ENCODE results near the gene CIB2. TPM values are rescaled to one million over a fixed set of nuclear protein-coding genes. Genes with fewer than 3 reads are reported as not detected.

CIB2 gene
- total RNA-seq, 1 donor from 2014 or later = 3.7 TPM

- DNase-seq (no peak), ATAC-seq (ENCODE audit: low read depth) (no peak)
- Mint-ChIP-seq H3K27me3 (no peaks in the 10 kb centered on the region), H3K4me3 (no peak overlapping the region), H3K4me1 (peaks cover 7% of the 10 kb centered on the region), H3K27ac (no peak overlapping the region), H3K9me3 (no peaks in the 10 kb centered on the region), H3K36me3 (ENCODE audit: low read depth) (peaks cover 83% of the 10 kb centered on the region)
- no peak for TF ChIP-seq CTCF (IDR thresholded peaks at IDR 0.05)
- ChIA-PET POLR2A (interaction anchor here (0.7 kb wide), 1 partner anchor 12 kb away, joined by 4 read pairs; no protein-coding TSS in a partner anchor), CTCF (interaction anchor here (2.1 kb wide), 1 partner anchor 34 kb away, joined by 5 read pairs; no protein-coding TSS in a partner anchor)
- intact Hi-C loops (cut with micrococcal nuclease) = no loop called here
Measured at GRCh38 chr15:78162038-78162437, 30.8 kb upstream of the CIB2 start.

- no peak for DNase-seq
- no peak overlapping the region for H3K4me3 Mint-ChIP-seq
- ChIA-PET POLR2A (interaction anchor here (0.6 kb wide), 1 partner anchor 8 kb away, joined by 4 read pairs; no protein-coding TSS in a partner anchor), CTCF (no interaction called here)
- TF ChIP-seq CTCF (IDR thresholded peaks at IDR 0.05) = no peak
- H3K27ac Mint-ChIP-seq = no peak overlapping the region
- H3K4me1 Mint-ChIP-seq = no peaks in the 10 kb centered on the region
- H3K9me3 Mint-ChIP-seq = no peaks in the 10 kb centered on the region
- no peaks in the 10 kb centered on the region for H3K27me3 Mint-ChIP-seq
- ATAC-seq (ENCODE audit: low read depth) = no peak
- H3K36me3 Mint-ChIP-seq (ENCODE audit: low read depth) = peaks cover 79% of the 10 kb centered on the region
- intact Hi-C loops (cut with micrococcal nuclease) = no loop called here
Measured at GRCh38 chr15:78159395-78159794, 28.1 kb upstream of the CIB2 start.

GRCh38 chr15:78157203-78157602, 26.0 kb upstream of the CIB2 start:
- no peaks in the 10 kb centered on the region for H3K9me3 Mint-ChIP-seq
- no peak overlapping the region for H3K4me3 Mint-ChIP-seq
- ATAC-seq (ENCODE audit: low read depth) (no peak), DNase-seq (no peak)
- H3K27me3 Mint-ChIP-seq = no peaks in the 10 kb centered on the region
- intact Hi-C loops (cut with micrococcal nuclease) = no loop called here
- H3K36me3 Mint-ChIP-seq (ENCODE audit: low read depth) = peaks cover 70% of the 10 kb centered on the region
- H3K27ac Mint-ChIP-seq = no peak overlapping the region
- H3K4me1 Mint-ChIP-seq = peaks cover 12% of the 10 kb centered on the region
- no peak for TF ChIP-seq CTCF (IDR thresholded peaks at IDR 0.05)
- ChIA-PET POLR2A (no interaction called here), CTCF (interaction anchor here (0.9 to 2.2 kb wide), 2 partner anchors 21 to 26 kb away, joined by 3 to 5 read pairs; partner anchors contain the start of gene CIB2)

GRCh38 chr15:78156653-78157052, 25.4 kb upstream of the CIB2 start:
- POLR2A ChIA-PET = no interaction called here
- intact Hi-C loops (cut with micrococcal nuclease) = loop anchor here (1.0 kb wide), 1 partner anchor 11 kb away; no protein-coding TSS in a partner anchor
- Mint-ChIP-seq H3K4me1 (peaks cover 12% of the 10 kb centered on the region), H3K27me3 (no peaks in the 10 kb centered on the region), H3K36me3 (ENCODE audit: low read depth) (peaks cover 64% of the 10 kb centered on the region), H3K4me3 (no peak overlapping the region), H3K9me3 (no peaks in the 10 kb centered on the region), H3K27ac (no peak overlapping the region)
- TF ChIP-seq CTCF (IDR thresholded peaks at IDR 0.05) = no peak
- ATAC-seq (ENCODE audit: low read depth) (no peak), DNase-seq (no peak)
- CTCF ChIA-PET = interaction anchor here (0.9 to 2.2 kb wide), 3 partner anchors 22 to 39 kb away, joined by 3 to 16 read pairs (median 5); partner anchors contain the start of gene CIB2

GRCh38 chr15:78155355-78155939, 24.2 kb upstream of the CIB2 start:
- ChIA-PET CTCF (interaction anchor here (2.2 kb wide), 2 partner anchors 23 to 40 kb away, joined by 5 to 16 read pairs; no protein-coding TSS in a partner anchor), POLR2A (interaction anchor here (1.0 kb wide), 1 partner anchor 40 kb away, joined by 3 read pairs; no protein-coding TSS in a partner anchor)
- Mint-ChIP-seq H3K4me1 (peaks cover 21% of the 10 kb centered on the region), H3K4me3 (no peak overlapping the region), H3K27ac (no peak overlapping the region), H3K36me3 (ENCODE audit: low read depth) (peaks cover 60% of the 10 kb centered on the region), H3K9me3 (no peaks in the 10 kb centered on the region), H3K27me3 (no peaks in the 10 kb centered on the region)
- intact Hi-C loops (cut with micrococcal nuclease) = no loop called here
- DNase-seq = no peak
- no peak for TF ChIP-seq CTCF (IDR thresholded peaks at IDR 0.05)
- ATAC-seq (ENCODE audit: low read depth) = no peak

Data from activated B cell treated with CpG ODN at 0.5 μM for 24 hours (primary cell).